Vagina (tissue), 2 donors: ENCODE results near the gene CNTNAP5.

Experiments
- CTCF ChIP-seq, 3 experiments: fragments of 450-650 bp in 2 of 3; fragments of 200-600 bp in 1 of 3; sonication (generic) in 1 of 3; IDR thresholded peaks; one replicate each; pipeline ENCODE4 v1.5.1; 2017 to 2019; ENCODE audit warnings: antibody characterized with exemption in 3 of 3, mild to moderate bottlenecking in 2 of 3, moderate library complexity in 2 of 3
- POLR2A ChIP-seq, 2 donors: fragments of 450-650 bp; IDR thresholded peaks; one replicate each; pipeline ENCODE4 v1.6.1; 2017; ENCODE audit warnings: antibody characterized with exemption in 2 of 2, mild to moderate bottlenecking in 2 of 2, moderate library complexity in 2 of 2
- POLR2AphosphoS5 ChIP-seq, 2 donors: sonication (generic); formaldehyde crosslinking; IDR thresholded peaks; one replicate each; pipeline ENCODE4 v1.9.0; 2017; ENCODE audit warnings: antibody characterized with exemption in 2 of 2, mild to moderate bottlenecking in 2 of 2, low read depth in 1 of 2; ENCODE audit not compliant: insufficient read depth in 1 of 2

- TF ChIP-seq CTCF (IDR thresholded peaks at IDR 0.05), result no peak
- no peak for TF ChIP-seq POLR2AphosphoS5 (IDR thresholded peaks at IDR 0.05; ENCODE audit: insufficient read depth in 1 of 2, low read depth in 1 of 2)
- TF ChIP-seq POLR2A (IDR thresholded peaks at IDR 0.05), result no peak
These were observed 541.5 kb downstream of the CNTNAP5 start for GRCh38 chr2:124566518-124566970.
